CD14-positive monocyte (primary cell): Measurements from ENCODE around the gene TES. TPM values are rescaled to one million over a fixed set of nuclear protein-coding genes. Genes with fewer than 3 reads are reported as not detected.

Experiments
- DNase-seq, 3 donors: peaks; one replicate each; pipeline ENCODE4 v3.0.0-alpha.2; 2011 to 2022
- H2AFZ ChIP-seq: 2 replicates; pipeline ENCODE4 v1.6.0; 2012; ENCODE audit warnings: mild to moderate bottlenecking, low read depth, low read length, inconsistent platforms; ENCODE audit not compliant: insufficient read depth, poor library complexity, severe bottlenecking
- H3K27ac ChIP-seq, 2 donors: 1 replicate in 1 of 2; 2 replicates in 1 of 2; pipeline ENCODE4 v1.5.1; 2012 to 2013; ENCODE audit warnings: low read length in 2 of 2, control low read depth in 1 of 2, inconsistent platforms in 1 of 2, low read depth in 1 of 2, mild to moderate bottlenecking in 1 of 2
- H3K27me3 ChIP-seq, 2 donors: one replicate each; pipeline versions ENCODE4 v1.6.0 to v1.6.1; 2011 to 2013; ENCODE audit warnings: low read length in 2 of 2; ENCODE audit not compliant: control insufficient read depth in 2 of 2, insufficient read depth in 2 of 2
- H3K36me3 ChIP-seq, 2 donors: replicated peaks in 1 of 2; 1 replicate in 1 of 2; 2 replicates in 1 of 2; pipeline versions ENCODE4 v1.5.1 to v1.6.1; 2012 to 2013; ENCODE audit warnings: low read length in 2 of 2, control low read depth in 1 of 2, inconsistent platforms in 1 of 2, mild to moderate bottlenecking in 1 of 2; ENCODE audit not compliant: insufficient read depth in 2 of 2, control insufficient read depth in 1 of 2
- H3K4me1 ChIP-seq, 2 donors: 1 replicate in 1 of 2; 2 replicates in 1 of 2; pipeline versions ENCODE4 v1.5.1 to v1.6.1; 2012 to 2013; ENCODE audit warnings: low read length in 2 of 2, control low read depth in 1 of 2, inconsistent platforms in 1 of 2, mild to moderate bottlenecking in 1 of 2, moderate library complexity in 1 of 2; ENCODE audit not compliant: insufficient read depth in 2 of 2, control insufficient read depth in 1 of 2
- H3K4me2 ChIP-seq: replicated peaks from 2 replicates; pipeline ENCODE3; 2012; ENCODE audit warnings: low read length, moderate library complexity, mild to moderate bottlenecking; ENCODE audit not compliant: poor library complexity, severe bottlenecking; ENCODE audit errors: extremely low read depth
- H3K4me3 ChIP-seq, 3 experiments: fragments of 200-600 bp in 1 of 3; sonication (generic) in 1 of 3; replicated peaks in 1 of 3; 1 replicate in 2 of 3; 2 replicates in 1 of 3; pipeline ENCODE4 v1.5.1; 2011 to 2013; ENCODE audit warnings: low read length in 3 of 3, mild to moderate bottlenecking in 3 of 3, control low read depth in 2 of 3, low read depth in 2 of 3, inconsistent platforms in 1 of 3, moderate library complexity in 1 of 3
- H3K79me2 ChIP-seq: 2 replicates; pipeline ENCODE4 v1.6.0; 2012; ENCODE audit warnings: mild to moderate bottlenecking, control low read depth, inconsistent platforms, low read length, moderate library complexity; ENCODE audit not compliant: insufficient read depth
- H3K9ac ChIP-seq: 2 replicates; pipeline ENCODE4 v1.6.0; 2017; ENCODE audit warnings: low read length, mild to moderate bottlenecking; ENCODE audit not compliant: insufficient read depth, poor library complexity, severe bottlenecking
- H3K9me3 ChIP-seq, 2 donors: replicated peaks in 1 of 2; 1 replicate in 1 of 2; 2 replicates in 1 of 2; pipeline versions ENCODE4 v1.5.1 to v1.6.1; 2012 to 2013; ENCODE audit warnings: low read length in 2 of 2, control low read depth in 1 of 2; ENCODE audit not compliant: control insufficient read depth in 1 of 2, insufficient read depth in 1 of 2
- H4K20me1 ChIP-seq: 2 replicates; pipeline ENCODE4 v1.6.0; 2012; ENCODE audit warnings: mild to moderate bottlenecking, low read length, control low read depth, moderate library complexity; ENCODE audit not compliant: insufficient read depth
- H3K27ac Mint-ChIP-seq, 7 donors: one replicate each; pipeline ENCODE4 v1.8.0; 2020; ENCODE audit warnings: mild to moderate bottlenecking in 7 of 7, mixed read lengths in 7 of 7, moderate library complexity in 6 of 7, inconsistent platforms in 2 of 7
- H3K27me3 Mint-ChIP-seq, 3 donors: one replicate each; pipeline ENCODE4 v1.8.0; 2021 to 2022; ENCODE audit warnings: low read depth in 3 of 3, mild to moderate bottlenecking in 3 of 3, mixed read lengths in 3 of 3, moderate library complexity in 3 of 3, inconsistent platforms in 1 of 3
- H3K36me3 Mint-ChIP-seq, 2 donors: one replicate each; pipeline ENCODE4 v1.8.0; 2020; ENCODE audit warnings: mixed read lengths in 2 of 2, inconsistent platforms in 1 of 2, mild to moderate bottlenecking in 1 of 2
- H3K4me1 Mint-ChIP-seq: one replicate; pipeline ENCODE4 v1.8.0; 2020; ENCODE audit warnings: mild to moderate bottlenecking, mixed read lengths
- H3K4me3 Mint-ChIP-seq, 2 donors: one replicate each; pipeline ENCODE4 v1.8.0; 2020; ENCODE audit warnings: mild to moderate bottlenecking in 2 of 2, mixed read lengths in 2 of 2, moderate library complexity in 1 of 2
- H3K9me3 Mint-ChIP-seq, 7 donors: one replicate each; pipeline ENCODE4 v1.8.0; 2020 to 2022; ENCODE audit warnings: mixed read lengths in 7 of 7, mild to moderate bottlenecking in 6 of 7, moderate library complexity in 6 of 7, inconsistent platforms in 2 of 7
- CTCF ChIP-seq: fragments of 200-600 bp; IDR thresholded peaks from one replicate; pipeline ENCODE4 v1.8.0; 2022; ENCODE audit warnings: antibody characterized with exemption, mild to moderate bottlenecking
- WGBS: methylation state at CpG from one replicate; pipeline ENCODE4 v1.1.5; 2013; ENCODE audit warnings: missing lambda C conversion rate; ENCODE audit not compliant: insufficient coverage; 5-methylcytosine and 5-hydroxymethylcytosine counted together
- intact Hi-C, 2 donors: fragments of 100-400 bp; cut with micrococcal nuclease; formaldehyde crosslinking; loops; one replicate each; pipeline versions ENCODE4 v1.15.0 to v1.15.1; 2023
- polyA plus RNA-seq, 3 donors: library from polyadenylated mRNA; depleted of rRNA in 1 of 3; unstranded in 2 of 3; stranded (reverse) in 1 of 3; fragments of 300-500 nt in 2 of 3; fragments of >200 nt in 1 of 3; fragmentation: Illumina TruSeq in 2 of 3; gene quantifications; 1 replicate in 2 of 3; 2 replicates in 1 of 3; pipeline ENCODE4 v1.2.3, GENCODE V29; 2012 to 2021

The TES gene
- polyA plus RNA-seq, 3 donors = 61.7 to 104 (median 89.0) TPM

- intact Hi-C loops = no loop called here
- H3K4me1 ChIP-seq = no peaks in the 10 kb centered on the region
- no peak for TF ChIP-seq CTCF
- no peaks in the 10 kb centered on the region for H3K27me3 ChIP-seq
- Mint-ChIP-seq H3K27ac (no peak overlapping the region), H3K4me1 (peaks cover 3% of the 10 kb centered on the region), H3K9me3 (no peaks in the 10 kb centered on the region), H3K4me3 (no peak overlapping the region), H3K27me3 (peaks cover 0 to 1% (median 0%) of the 10 kb centered on the region in 3 donors), H3K36me3 (no peaks in the 10 kb centered on the region)
- H3K27ac ChIP-seq = no peak overlapping the region
- no peaks in the 10 kb centered on the region for H3K79me2 ChIP-seq
- no peak overlapping the region for H2AFZ ChIP-seq
- no peak overlapping the region for H3K4me2 ChIP-seq
- H3K4me3 ChIP-seq = no peak overlapping the region
- DNase-seq = no peak
- H4K20me1 ChIP-seq = no peaks in the 10 kb centered on the region
- no peaks in the 10 kb centered on the region for H3K36me3 ChIP-seq
- H3K9ac ChIP-seq = no peak overlapping the region
- no peaks in the 10 kb centered on the region for H3K9me3 ChIP-seq
- no CpG with 5 or more reads among the region's 1 CpG for WGBS
Measured at GRCh38 chr7:116285252-116285651, 74.9 kb downstream of the TES start.

- H3K4me2 ChIP-seq = no peak overlapping the region
- Mint-ChIP-seq H3K27me3 (peaks cover 0 to 1% (median 0%) of the 10 kb centered on the region in 3 donors), H3K4me3 (no peak overlapping the region), H3K4me1 (peaks cover 3% of the 10 kb centered on the region), H3K27ac (no peak overlapping the region), H3K9me3 (peaks cover 1 to 15% (median 8%) of the 10 kb centered on the region in 7 donors), H3K36me3 (no peaks in the 10 kb centered on the region)
- no peaks in the 10 kb centered on the region for H3K27me3 ChIP-seq
- no peak overlapping the region for H3K27ac ChIP-seq
- no peaks in the 10 kb centered on the region for H3K4me1 ChIP-seq
- H3K4me3 ChIP-seq = no peak overlapping the region
- peaks cover 0 to 13% of the 10 kb centered on the region in 2 donors for H3K9me3 ChIP-seq
- H3K9ac ChIP-seq = no peak overlapping the region
- H3K36me3 ChIP-seq = no peaks in the 10 kb centered on the region
- H3K79me2 ChIP-seq = no peaks in the 10 kb centered on the region
- no peak for TF ChIP-seq CTCF
- intact Hi-C loops = no loop called here
- no peak overlapping the region for H2AFZ ChIP-seq
- H4K20me1 ChIP-seq = no peaks in the 10 kb centered on the region
- no peak for DNase-seq
Measured at GRCh38 chr7:116290740-116291139, 80.4 kb downstream of the TES start.
